GM23338 (cell line): Measurements from ENCODE around the gene PSMA8. TPM values are rescaled to one million over a fixed set of nuclear protein-coding genes. Genes with fewer than 3 reads are reported as not detected.
A peak's percentile ranks its signal among the peaks of the same experiment; 100 is the strongest.

ENCODE experiments used
- ATAC-seq: fragments of 200-7000 bp; cut with Tn5 transposase; 3 replicates; pipeline ENCODE4 v1.9.1; 2020
- DNase-seq: peaks from one replicate; pipeline ENCODE4 v3.0.0-alpha.2; 2015; ENCODE audit warnings: low spot score
- H2AFZ ChIP-seq: fragments of 200-600 bp; sonication (generic); 2 replicates; pipeline ENCODE4 v1.8.0; 2016; ENCODE audit warnings: antibody characterized with exemption, mild to moderate bottlenecking, moderate library complexity
- H3F3A ChIP-seq: fragments of 200-600 bp; sonication (generic); replicated peaks from 2 replicates; pipeline ENCODE4 v1.8.0; 2017; ENCODE audit warnings: antibody characterized with exemption, mixed run types, low read depth
- H3K27ac ChIP-seq: fragments of 200-600 bp; sonication (generic); 2 replicates; pipeline ENCODE4 v1.6.1; 2016; ENCODE audit warnings: low read depth
- H3K27me3 ChIP-seq: fragments of 200-600 bp; sonication (generic); 2 replicates; pipeline ENCODE4 v1.8.0; 2016; ENCODE audit warnings: mild to moderate bottlenecking, mixed run types, moderate library complexity; ENCODE audit not compliant: insufficient read depth
- H3K36me3 ChIP-seq: fragments of 200-600 bp; sonication (generic); 2 replicates; pipeline ENCODE4 v1.8.0; 2016; ENCODE audit warnings: mild to moderate bottlenecking; ENCODE audit not compliant: insufficient read depth
- H3K4me1 ChIP-seq: fragments of 200-600 bp; sonication (generic); 2 replicates; pipeline ENCODE4 v1.8.0; 2016; ENCODE audit warnings: mild to moderate bottlenecking, moderate library complexity; ENCODE audit not compliant: insufficient read depth
- H3K4me2 ChIP-seq: fragments of 200-600 bp; sonication (generic); 2 replicates; pipeline ENCODE4 v1.7.1; 2017; ENCODE audit warnings: mixed run types
- H3K4me3 ChIP-seq: fragments of 200-600 bp; sonication (generic); 2 replicates; pipeline ENCODE4 v1.6.1; 2016; ENCODE audit warnings: mixed run types
- H3K79me2 ChIP-seq: fragments of 200-600 bp; sonication (generic); replicated peaks from 2 replicates; pipeline ENCODE4 v1.8.0; 2017; ENCODE audit warnings: mild to moderate bottlenecking; ENCODE audit not compliant: insufficient read depth
- H3K9me2 ChIP-seq: fragments of 200-600 bp; sonication (generic); 2 replicates; pipeline ENCODE4 v1.8.0; 2017; ENCODE audit not compliant: insufficient read depth
- H4K20me1 ChIP-seq: fragments of 200-600 bp; sonication (generic); replicated peaks from 2 replicates; pipeline ENCODE4 v1.8.0; 2017; ENCODE audit warnings: mild to moderate bottlenecking; ENCODE audit not compliant: insufficient read depth
- H3K27ac Mint-ChIP-seq: 2 replicates; pipeline ENCODE4 v1.8.0; 2020; ENCODE audit warnings: inconsistent platforms, mild to moderate bottlenecking, moderate library complexity, mixed read lengths
- H3K27me3 Mint-ChIP-seq: 3 replicates; pipeline ENCODE4 v1.8.0; 2022; ENCODE audit warnings: low read depth, mild to moderate bottlenecking, moderate library complexity, mixed read lengths, inconsistent platforms; ENCODE audit not compliant: insufficient read depth, poor library complexity
- H3K36me3 Mint-ChIP-seq: 3 replicates; pipeline ENCODE4 v1.8.0; 2021; ENCODE audit warnings: low read depth, mild to moderate bottlenecking, inconsistent platforms, moderate library complexity, mixed read lengths
- H3K4me1 Mint-ChIP-seq: 3 replicates; pipeline ENCODE4 v1.8.0; 2020; ENCODE audit warnings: mild to moderate bottlenecking, inconsistent platforms, mixed read lengths
- H3K4me3 Mint-ChIP-seq: 3 replicates; pipeline ENCODE4 v1.8.0; 2021; ENCODE audit warnings: moderate library complexity, mild to moderate bottlenecking, inconsistent platforms, mixed read lengths
- H3K9me3 Mint-ChIP-seq: 3 replicates; pipeline ENCODE4 v1.8.0; 2020; ENCODE audit warnings: moderate library complexity, mild to moderate bottlenecking, inconsistent platforms, mixed read lengths
- CREB1 ChIP-seq: fragments of 250-450 bp; sonication (Bioruptor Pico); IDR thresholded peaks from 2 replicates; pipeline ENCODE4 v1.5.0; 2020; ENCODE audit warnings: low read depth, mild to moderate bottlenecking, moderate library complexity
- EZH2 ChIP-seq: fragments of 200-600 bp; sonication (generic); IDR thresholded peaks from one replicate; pipeline ENCODE4 v1.8.0; 2017; ENCODE audit warnings: antibody characterized with exemption, mild to moderate bottlenecking, low read depth; ENCODE audit not compliant: unreplicated experiment
- EZH2phosphoT487 ChIP-seq: fragments of 200-600 bp; sonication (generic); IDR thresholded peaks from one replicate; pipeline ENCODE4 v1.8.1; 2018; ENCODE audit warnings: antibody characterized with exemption; ENCODE audit not compliant: unreplicated experiment
- JUNB ChIP-seq: IDR thresholded peaks from one replicate; pipeline ENCODE4 v1.6.1; 2016; ENCODE audit warnings: antibody characterized with exemption; ENCODE audit not compliant: unreplicated experiment
- NANOG ChIP-seq: IDR thresholded peaks from 2 replicates; pipeline ENCODE4 v1.6.1; 2016; ENCODE audit warnings: antibody characterized with exemption, borderline replicate concordance
- POLR2AphosphoS5 ChIP-seq: IDR thresholded peaks from 2 replicates; pipeline ENCODE4 v1.6.1; 2016; ENCODE audit warnings: antibody characterized with exemption, low read depth
- STAT1 ChIP-seq: IDR thresholded peaks from one replicate; pipeline ENCODE4 v1.6.1; 2016; ENCODE audit warnings: antibody characterized with exemption; ENCODE audit not compliant: unreplicated experiment
- ZNF114 ChIP-seq: fragments of 250-450 bp; sonication (Bioruptor Pico); IDR thresholded peaks from 2 replicates; pipeline ENCODE4 v1.5.0; 2020; ENCODE audit warnings: mild to moderate bottlenecking, moderate library complexity
- ZNF331 ChIP-seq: fragments of 250-450 bp; sonication (Bioruptor Pico); IDR thresholded peaks from 2 replicates; pipeline ENCODE4 v1.5.0; 2020; ENCODE audit warnings: low read depth, mild to moderate bottlenecking, moderate library complexity
- polyA plus RNA-seq: library from polyadenylated mRNA; unstranded; fragments of >200 nt; fragmentation: Nextera tagmentation; extraction: Ambion mirVana; gene quantifications from 2 replicates; pipeline ENCODE4 v1.2.1, GENCODE V29; 2016
- total RNA-seq: library from RNA; depleted of rRNA; stranded (reverse); fragments of >200 nt; shearing (Covaris generic); gene quantifications from 2 replicates; pipeline ENCODE4 v1.2.3, GENCODE V29; 2014
- TF ChIP-seq, protein P1 (sequence below): fragments of 250-450 bp; sonication (Bioruptor Pico); IDR thresholded peaks from 2 replicates; pipeline ENCODE4 v1.5.0; 2020; ENCODE audit warnings: mild to moderate bottlenecking, moderate library complexity
- TF ChIP-seq, protein P2 (sequence below): IDR thresholded peaks from one replicate; pipeline ENCODE4 v1.6.1; 2018; ENCODE audit warnings: antibody characterized with exemption; ENCODE audit not compliant: unreplicated experiment
- TF ChIP-seq, protein P3 (sequence below): IDR thresholded peaks from 2 replicates; pipeline ENCODE4 v1.6.1; 2016; ENCODE audit warnings: antibody characterized with exemption
- TF ChIP-seq, protein P4 (sequence below), 2 experiments: fragments of 200-600 bp in 1 of 2; sonication (generic) in 1 of 2; conservative IDR thresholded peaks; 2 replicates each; pipeline versions ENCODE4 v1.5.1 to v1.6.1; 2016 to 2017; ENCODE audit warnings: antibody characterized with exemption in 2 of 2, low read depth in 2 of 2, mild to moderate bottlenecking in 2 of 2, moderate library complexity in 1 of 2

PSMA8 gene
- total and polyA plus RNA-seq, 2 experiments from 2014 or later, result not detected

DNA sequence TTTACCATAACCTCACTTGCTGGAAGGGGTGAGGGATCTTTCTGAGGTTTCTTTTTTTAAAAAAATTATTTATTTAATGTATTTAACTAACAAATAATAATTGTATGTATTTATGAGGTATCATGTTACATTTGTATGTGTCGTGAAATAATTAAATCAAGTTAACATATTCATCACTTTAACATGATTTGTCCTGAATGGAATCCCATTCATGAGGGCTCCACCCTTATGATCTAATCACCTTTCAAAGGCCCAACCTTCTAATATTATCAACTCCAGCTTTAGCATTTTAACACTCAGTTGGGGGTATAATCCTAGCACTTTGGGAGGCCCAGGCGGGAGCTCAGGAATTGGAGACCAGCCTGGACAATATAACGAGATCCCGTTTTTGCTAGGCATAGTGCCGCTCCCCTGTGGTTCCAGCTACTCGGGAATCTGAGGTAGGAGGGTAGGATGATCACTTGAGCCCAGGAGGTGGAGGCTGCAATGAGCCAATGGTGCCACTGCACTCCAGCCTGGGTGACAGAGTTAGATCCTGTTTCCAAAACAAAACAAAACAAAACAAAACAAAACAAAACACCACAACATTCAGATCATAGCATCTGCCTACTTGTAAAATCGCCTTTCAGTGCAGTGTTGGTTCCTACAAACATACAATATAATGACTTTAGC, 91.5 kb downstream of the PSMA8 start:
- H3K4me1 ChIP-seq, result peaks cover 16% of the 10 kb centered on the region
- no peak overlapping the region for H3K4me3 ChIP-seq
- Mint-ChIP-seq H3K27me3 (no peaks in the 10 kb centered on the region), H3K36me3 (peaks cover 3% of the 10 kb centered on the region; the same call in 1 of the 3 replicates), H3K9me3 (no peaks in the 10 kb centered on the region), H3K27ac (no peak overlapping the region), H3K4me1 (peaks cover 42% of the 10 kb centered on the region), H3K4me3 (peak overlapping the region; percentile 93)
- H3K9me2 ChIP-seq, result no peaks in the 10 kb centered on the region
- no peaks in the 10 kb centered on the region for H3K27me3 ChIP-seq
- ATAC-seq (peak; percentile 10; the same call in 2 of the 3 replicates), DNase-seq (peak; percentile 24)
- no peak overlapping the region for H2AFZ ChIP-seq
- TF ChIP-seq, protein P1, sequence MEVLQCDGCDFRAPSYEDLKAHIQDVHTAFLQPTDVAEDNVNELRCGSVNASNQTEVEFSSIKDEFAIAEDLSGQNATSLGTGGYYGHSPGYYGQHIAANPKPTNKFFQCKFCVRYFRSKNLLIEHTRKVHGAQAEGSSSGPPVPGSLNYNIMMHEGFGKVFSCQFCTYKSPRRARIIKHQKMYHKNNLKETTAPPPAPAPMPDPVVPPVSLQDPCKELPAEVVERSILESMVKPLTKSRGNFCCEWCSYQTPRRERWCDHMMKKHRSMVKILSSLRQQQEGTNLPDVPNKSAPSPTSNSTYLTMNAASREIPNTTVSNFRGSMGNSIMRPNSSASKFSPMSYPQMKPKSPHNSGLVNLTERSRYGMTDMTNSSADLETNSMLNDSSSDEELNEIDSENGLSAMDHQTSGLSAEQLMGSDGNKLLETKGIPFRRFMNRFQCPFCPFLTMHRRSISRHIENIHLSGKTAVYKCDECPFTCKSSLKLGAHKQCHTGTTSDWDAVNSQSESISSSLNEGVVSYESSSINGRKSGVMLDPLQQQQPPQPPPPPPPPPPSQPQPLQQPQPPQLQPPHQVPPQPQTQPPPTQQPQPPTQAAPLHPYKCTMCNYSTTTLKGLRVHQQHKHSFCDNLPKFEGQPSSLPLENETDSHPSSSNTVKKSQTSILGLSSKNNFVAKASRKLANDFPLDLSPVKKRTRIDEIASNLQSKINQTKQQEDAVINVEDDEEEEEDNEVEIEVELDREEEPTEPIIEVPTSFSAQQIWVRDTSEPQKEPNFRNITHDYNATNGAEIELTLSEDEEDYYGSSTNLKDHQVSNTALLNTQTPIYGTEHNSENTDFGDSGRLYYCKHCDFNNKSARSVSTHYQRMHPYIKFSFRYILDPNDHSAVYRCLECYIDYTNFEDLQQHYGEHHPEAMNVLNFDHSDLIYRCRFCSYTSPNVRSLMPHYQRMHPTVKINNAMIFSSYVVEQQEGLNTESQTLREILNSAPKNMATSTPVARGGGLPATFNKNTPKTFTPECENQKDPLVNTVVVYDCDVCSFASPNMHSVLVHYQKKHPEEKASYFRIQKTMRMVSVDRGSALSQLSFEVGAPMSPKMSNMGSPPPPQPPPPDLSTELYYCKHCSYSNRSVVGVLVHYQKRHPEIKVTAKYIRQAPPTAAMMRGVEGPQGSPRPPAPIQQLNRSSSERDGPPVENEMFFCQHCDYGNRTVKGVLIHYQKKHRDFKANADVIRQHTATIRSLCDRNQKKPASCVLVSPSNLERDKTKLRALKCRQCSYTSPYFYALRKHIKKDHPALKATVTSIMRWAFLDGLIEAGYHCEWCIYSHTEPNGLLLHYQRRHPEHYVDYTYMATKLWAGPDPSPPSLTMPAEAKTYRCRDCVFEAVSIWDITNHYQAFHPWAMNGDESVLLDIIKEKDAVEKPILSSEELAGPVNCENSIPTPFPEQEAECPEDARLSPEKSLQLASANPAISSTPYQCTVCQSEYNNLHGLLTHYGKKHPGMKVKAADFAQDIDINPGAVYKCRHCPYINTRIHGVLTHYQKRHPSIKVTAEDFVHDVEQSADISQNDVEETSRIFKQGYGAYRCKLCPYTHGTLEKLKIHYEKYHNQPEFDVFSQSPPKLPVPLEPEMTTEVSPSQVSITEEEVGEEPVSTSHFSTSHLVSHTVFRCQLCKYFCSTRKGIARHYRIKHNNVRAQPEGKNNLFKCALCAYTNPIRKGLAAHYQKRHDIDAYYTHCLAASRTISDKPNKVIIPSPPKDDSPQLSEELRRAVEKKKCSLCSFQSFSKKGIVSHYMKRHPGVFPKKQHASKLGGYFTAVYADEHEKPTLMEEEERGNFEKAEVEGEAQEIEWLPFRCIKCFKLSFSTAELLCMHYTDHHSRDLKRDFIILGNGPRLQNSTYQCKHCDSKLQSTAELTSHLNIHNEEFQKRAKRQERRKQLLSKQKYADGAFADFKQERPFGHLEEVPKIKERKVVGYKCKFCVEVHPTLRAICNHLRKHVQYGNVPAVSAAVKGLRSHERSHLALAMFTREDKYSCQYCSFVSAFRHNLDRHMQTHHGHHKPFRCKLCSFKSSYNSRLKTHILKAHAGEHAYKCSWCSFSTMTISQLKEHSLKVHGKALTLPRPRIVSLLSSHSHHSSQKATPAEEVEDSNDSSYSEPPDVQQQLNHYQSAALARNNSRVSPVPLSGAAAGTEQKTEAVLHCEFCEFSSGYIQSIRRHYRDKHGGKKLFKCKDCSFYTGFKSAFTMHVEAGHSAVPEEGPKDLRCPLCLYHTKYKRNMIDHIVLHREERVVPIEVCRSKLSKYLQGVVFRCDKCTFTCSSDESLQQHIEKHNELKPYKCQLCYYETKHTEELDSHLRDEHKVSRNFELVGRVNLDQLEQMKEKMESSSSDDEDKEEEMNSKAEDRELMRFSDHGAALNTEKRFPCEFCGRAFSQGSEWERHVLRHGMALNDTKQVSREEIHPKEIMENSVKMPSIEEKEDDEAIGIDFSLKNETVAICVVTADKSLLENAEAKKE (CRISPR knock-in tag), result no peak
- TF ChIP-seq EZH2, result no peak
- no peak for TF ChIP-seq ZNF331
- TF ChIP-seq POLR2AphosphoS5, result no peak
- TF ChIP-seq, protein P2, sequence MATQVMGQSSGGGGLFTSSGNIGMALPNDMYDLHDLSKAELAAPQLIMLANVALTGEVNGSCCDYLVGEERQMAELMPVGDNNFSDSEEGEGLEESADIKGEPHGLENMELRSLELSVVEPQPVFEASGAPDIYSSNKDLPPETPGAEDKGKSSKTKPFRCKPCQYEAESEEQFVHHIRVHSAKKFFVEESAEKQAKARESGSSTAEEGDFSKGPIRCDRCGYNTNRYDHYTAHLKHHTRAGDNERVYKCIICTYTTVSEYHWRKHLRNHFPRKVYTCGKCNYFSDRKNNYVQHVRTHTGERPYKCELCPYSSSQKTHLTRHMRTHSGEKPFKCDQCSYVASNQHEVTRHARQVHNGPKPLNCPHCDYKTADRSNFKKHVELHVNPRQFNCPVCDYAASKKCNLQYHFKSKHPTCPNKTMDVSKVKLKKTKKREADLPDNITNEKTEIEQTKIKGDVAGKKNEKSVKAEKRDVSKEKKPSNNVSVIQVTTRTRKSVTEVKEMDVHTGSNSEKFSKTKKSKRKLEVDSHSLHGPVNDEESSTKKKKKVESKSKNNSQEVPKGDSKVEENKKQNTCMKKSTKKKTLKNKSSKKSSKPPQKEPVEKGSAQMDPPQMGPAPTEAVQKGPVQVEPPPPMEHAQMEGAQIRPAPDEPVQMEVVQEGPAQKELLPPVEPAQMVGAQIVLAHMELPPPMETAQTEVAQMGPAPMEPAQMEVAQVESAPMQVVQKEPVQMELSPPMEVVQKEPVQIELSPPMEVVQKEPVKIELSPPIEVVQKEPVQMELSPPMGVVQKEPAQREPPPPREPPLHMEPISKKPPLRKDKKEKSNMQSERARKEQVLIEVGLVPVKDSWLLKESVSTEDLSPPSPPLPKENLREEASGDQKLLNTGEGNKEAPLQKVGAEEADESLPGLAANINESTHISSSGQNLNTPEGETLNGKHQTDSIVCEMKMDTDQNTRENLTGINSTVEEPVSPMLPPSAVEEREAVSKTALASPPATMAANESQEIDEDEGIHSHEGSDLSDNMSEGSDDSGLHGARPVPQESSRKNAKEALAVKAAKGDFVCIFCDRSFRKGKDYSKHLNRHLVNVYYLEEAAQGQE, result no peak
- TF ChIP-seq CREB1 (CRISPR knock-in tag), result no peak
- TF ChIP-seq, protein P3, sequence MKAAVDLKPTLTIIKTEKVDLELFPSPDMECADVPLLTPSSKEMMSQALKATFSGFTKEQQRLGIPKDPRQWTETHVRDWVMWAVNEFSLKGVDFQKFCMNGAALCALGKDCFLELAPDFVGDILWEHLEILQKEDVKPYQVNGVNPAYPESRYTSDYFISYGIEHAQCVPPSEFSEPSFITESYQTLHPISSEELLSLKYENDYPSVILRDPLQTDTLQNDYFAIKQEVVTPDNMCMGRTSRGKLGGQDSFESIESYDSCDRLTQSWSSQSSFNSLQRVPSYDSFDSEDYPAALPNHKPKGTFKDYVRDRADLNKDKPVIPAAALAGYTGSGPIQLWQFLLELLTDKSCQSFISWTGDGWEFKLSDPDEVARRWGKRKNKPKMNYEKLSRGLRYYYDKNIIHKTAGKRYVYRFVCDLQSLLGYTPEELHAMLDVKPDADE, result no peak
- no peak for TF ChIP-seq NANOG
- no peak for TF ChIP-seq EZH2phosphoT487
- TF ChIP-seq JUNB, result no peak
- TF ChIP-seq, protein P4, sequence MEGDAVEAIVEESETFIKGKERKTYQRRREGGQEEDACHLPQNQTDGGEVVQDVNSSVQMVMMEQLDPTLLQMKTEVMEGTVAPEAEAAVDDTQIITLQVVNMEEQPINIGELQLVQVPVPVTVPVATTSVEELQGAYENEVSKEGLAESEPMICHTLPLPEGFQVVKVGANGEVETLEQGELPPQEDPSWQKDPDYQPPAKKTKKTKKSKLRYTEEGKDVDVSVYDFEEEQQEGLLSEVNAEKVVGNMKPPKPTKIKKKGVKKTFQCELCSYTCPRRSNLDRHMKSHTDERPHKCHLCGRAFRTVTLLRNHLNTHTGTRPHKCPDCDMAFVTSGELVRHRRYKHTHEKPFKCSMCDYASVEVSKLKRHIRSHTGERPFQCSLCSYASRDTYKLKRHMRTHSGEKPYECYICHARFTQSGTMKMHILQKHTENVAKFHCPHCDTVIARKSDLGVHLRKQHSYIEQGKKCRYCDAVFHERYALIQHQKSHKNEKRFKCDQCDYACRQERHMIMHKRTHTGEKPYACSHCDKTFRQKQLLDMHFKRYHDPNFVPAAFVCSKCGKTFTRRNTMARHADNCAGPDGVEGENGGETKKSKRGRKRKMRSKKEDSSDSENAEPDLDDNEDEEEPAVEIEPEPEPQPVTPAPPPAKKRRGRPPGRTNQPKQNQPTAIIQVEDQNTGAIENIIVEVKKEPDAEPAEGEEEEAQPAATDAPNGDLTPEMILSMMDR (conservative IDR thresholded peaks at IDR 0.05; ENCODE audit: low read depth in 2 of 2), result no peak
- no peak for TF ChIP-seq STAT1
- TF ChIP-seq ZNF114 (CRISPR knock-in tag), result no peak
- no peak overlapping the region for H3K4me2 ChIP-seq
- peaks cover 16% of the 10 kb centered on the region for H4K20me1 ChIP-seq
- H3F3A ChIP-seq, result no peaks in the 10 kb centered on the region
- no peaks in the 10 kb centered on the region for H3K36me3 ChIP-seq
- peaks cover 31% of the 10 kb centered on the region for H3K79me2 ChIP-seq
- H3K27ac ChIP-seq, result no peak overlapping the region
